Measurements from ENCODE around the gene SETD3. TPM values are rescaled to one million over a fixed set of nuclear protein-coding genes. Genes with fewer than 3 reads are reported as not detected.

Gene SETD3
- total and polyA plus RNA-seq, 10 of the 15 experiments (the other 5 are each of a cell fraction or from before 2014, with no cell fraction given) = 11.3 to 44.2 (median 36.5) TPM

DNA sequence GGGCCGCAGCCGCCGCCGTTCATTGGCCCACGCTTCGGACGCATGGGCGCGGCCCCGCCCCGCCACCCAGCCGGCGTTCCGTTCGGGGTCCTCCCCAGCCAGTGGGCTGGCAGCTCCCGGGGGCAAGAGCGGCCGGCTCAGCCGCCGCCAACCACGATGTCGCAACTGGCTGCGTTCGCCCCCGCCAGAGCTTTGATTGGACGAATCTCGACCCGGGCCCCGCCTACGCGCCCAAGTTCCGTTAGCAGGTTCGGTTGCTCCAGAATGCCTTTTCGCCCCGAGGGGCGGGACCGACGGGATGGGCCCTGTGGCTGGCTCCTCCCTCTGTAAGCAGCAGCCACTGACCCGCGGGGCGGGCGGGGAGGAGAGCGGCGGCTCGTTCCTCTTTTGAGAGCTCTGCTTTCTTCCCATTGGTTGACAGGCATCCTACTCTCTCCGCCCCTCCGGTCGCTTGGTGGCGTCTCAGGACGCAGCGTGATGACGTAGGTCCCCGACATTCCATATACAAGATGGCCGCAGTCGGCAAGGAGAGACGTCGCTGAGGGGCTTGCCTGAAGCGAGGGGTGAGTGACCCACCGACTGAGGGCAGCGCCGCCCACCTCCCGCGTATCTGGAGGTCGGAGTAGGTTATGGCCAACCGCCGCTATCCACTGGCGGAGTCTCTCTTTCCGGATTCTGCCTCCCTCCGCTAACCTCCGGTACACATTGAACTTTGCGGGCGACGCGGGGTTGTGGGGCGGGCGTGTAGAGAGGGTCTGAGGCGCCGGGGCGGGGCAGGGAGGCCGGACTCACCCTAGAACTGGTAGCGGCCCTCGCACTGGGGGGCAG, 472 bp upstream of the SETD3 start, which contains the start of gene CCNK (continued):
- TF ChIP-seq MEF2A (IDR thresholded peaks at IDR 0.05; ENCODE audit: insufficient read depth, low read depth, low read length) = no peak
- no peak for TF ChIP-seq IKZF2 (IDR thresholded peaks at IDR 0.05)
- TF ChIP-seq, protein P1, sequence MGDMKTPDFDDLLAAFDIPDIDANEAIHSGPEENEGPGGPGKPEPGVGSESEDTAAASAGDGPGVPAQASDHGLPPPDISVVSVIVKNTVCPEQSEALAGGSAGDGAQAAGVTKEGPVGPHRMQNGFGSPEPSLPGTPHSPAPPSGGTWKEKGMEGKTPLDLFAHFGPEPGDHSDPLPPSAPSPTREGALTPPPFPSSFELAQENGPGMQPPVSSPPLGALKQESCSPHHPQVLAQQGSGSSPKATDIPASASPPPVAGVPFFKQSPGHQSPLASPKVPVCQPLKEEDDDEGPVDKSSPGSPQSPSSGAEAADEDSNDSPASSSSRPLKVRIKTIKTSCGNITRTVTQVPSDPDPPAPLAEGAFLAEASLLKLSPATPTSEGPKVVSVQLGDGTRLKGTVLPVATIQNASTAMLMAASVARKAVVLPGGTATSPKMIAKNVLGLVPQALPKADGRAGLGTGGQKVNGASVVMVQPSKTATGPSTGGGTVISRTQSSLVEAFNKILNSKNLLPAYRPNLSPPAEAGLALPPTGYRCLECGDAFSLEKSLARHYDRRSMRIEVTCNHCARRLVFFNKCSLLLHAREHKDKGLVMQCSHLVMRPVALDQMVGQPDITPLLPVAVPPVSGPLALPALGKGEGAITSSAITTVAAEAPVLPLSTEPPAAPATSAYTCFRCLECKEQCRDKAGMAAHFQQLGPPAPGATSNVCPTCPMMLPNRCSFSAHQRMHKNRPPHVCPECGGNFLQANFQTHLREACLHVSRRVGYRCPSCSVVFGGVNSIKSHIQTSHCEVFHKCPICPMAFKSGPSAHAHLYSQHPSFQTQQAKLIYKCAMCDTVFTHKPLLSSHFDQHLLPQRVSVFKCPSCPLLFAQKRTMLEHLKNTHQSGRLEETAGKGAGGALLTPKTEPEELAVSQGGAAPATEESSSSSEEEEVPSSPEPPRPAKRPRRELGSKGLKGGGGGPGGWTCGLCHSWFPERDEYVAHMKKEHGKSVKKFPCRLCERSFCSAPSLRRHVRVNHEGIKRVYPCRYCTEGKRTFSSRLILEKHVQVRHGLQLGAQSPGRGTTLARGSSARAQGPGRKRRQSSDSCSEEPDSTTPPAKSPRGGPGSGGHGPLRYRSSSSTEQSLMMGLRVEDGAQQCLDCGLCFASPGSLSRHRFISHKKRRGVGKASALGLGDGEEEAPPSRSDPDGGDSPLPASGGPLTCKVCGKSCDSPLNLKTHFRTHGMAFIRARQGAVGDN (IDR thresholded peaks at IDR 0.05) = no peak
- no peak for TF ChIP-seq SREBF2 (IDR thresholded peaks at IDR 0.05; ENCODE audit: low read length)
- TF ChIP-seq, protein P2, sequence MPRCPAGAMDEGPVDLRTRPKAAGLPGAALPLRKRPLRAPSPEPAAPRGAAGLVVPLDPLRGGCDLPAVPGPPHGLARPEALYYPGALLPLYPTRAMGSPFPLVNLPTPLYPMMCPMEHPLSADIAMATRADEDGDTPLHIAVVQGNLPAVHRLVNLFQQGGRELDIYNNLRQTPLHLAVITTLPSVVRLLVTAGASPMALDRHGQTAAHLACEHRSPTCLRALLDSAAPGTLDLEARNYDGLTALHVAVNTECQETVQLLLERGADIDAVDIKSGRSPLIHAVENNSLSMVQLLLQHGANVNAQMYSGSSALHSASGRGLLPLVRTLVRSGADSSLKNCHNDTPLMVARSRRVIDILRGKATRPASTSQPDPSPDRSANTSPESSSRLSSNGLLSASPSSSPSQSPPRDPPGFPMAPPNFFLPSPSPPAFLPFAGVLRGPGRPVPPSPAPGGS (IDR thresholded peaks at IDR 0.05; ENCODE audit: borderline replicate concordance, insufficient read depth, low read depth, low read length, poor library complexity, severe bottlenecking) = no peak
- TF ChIP-seq, protein P3, sequence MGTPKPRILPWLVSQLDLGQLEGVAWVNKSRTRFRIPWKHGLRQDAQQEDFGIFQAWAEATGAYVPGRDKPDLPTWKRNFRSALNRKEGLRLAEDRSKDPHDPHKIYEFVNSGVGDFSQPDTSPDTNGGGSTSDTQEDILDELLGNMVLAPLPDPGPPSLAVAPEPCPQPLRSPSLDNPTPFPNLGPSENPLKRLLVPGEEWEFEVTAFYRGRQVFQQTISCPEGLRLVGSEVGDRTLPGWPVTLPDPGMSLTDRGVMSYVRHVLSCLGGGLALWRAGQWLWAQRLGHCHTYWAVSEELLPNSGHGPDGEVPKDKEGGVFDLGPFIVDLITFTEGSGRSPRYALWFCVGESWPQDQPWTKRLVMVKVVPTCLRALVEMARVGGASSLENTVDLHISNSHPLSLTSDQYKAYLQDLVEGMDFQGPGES (IDR thresholded peaks at IDR 0.05) = peak; percentile 78; the same call in 1 of the 2 replicates
- 0 out of 2 replicates have a peak, but pooled peaks have one; percentile 59 for TF ChIP-seq ZNF207 (IDR thresholded peaks at IDR 0.05; ENCODE audit: borderline replicate concordance)
- no peak for TF ChIP-seq NFXL1 (IDR thresholded peaks at IDR 0.05; ENCODE audit: borderline replicate concordance)
- peak; percentile 94 for TF ChIP-seq POLR2AphosphoS5 (IDR thresholded peaks at IDR 0.05; ENCODE audit: low read length)
- TF ChIP-seq HDGF (IDR thresholded peaks at IDR 0.05) = peak; percentile 96
- TF ChIP-seq ZNF622 (IDR thresholded peaks at IDR 0.05) = peak; percentile 79
- no peak for TF ChIP-seq ZSCAN29 (IDR thresholded peaks at IDR 0.05)
- TF ChIP-seq, protein P4, sequence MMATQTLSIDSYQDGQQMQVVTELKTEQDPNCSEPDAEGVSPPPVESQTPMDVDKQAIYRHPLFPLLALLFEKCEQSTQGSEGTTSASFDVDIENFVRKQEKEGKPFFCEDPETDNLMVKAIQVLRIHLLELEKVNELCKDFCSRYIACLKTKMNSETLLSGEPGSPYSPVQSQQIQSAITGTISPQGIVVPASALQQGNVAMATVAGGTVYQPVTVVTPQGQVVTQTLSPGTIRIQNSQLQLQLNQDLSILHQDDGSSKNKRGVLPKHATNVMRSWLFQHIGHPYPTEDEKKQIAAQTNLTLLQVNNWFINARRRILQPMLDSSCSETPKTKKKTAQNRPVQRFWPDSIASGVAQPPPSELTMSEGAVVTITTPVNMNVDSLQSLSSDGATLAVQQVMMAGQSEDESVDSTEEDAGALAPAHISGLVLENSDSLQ (IDR thresholded peaks at IDR 0.05) = peak; percentile 96
- TF ChIP-seq, protein P5, sequence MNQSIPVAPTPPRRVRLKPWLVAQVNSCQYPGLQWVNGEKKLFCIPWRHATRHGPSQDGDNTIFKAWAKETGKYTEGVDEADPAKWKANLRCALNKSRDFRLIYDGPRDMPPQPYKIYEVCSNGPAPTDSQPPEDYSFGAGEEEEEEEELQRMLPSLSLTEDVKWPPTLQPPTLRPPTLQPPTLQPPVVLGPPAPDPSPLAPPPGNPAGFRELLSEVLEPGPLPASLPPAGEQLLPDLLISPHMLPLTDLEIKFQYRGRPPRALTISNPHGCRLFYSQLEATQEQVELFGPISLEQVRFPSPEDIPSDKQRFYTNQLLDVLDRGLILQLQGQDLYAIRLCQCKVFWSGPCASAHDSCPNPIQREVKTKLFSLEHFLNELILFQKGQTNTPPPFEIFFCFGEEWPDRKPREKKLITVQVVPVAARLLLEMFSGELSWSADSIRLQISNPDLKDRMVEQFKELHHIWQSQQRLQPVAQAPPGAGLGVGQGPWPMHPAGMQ (IDR thresholded peaks at IDR 0.05; ENCODE audit: borderline replicate concordance) = no peak
- TF ChIP-seq, protein P6, sequence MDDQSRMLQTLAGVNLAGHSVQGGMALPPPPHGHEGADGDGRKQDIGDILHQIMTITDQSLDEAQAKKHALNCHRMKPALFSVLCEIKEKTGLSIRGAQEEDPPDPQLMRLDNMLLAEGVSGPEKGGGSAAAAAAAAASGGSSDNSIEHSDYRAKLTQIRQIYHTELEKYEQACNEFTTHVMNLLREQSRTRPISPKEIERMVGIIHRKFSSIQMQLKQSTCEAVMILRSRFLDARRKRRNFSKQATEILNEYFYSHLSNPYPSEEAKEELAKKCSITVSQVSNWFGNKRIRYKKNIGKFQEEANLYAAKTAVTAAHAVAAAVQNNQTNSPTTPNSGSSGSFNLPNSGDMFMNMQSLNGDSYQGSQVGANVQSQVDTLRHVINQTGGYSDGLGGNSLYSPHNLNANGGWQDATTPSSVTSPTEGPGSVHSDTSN (IDR thresholded peaks at IDR 0.05; ENCODE audit: insufficient replicate concordance, low read depth, low read length) = peak; percentile 81
- peak; percentile 63; the same call in 1 of the 2 replicates for TF ChIP-seq HDAC2 (IDR thresholded peaks at IDR 0.05)
- TF ChIP-seq BHLHE40 (IDR thresholded peaks at IDR 0.05; ENCODE audit: borderline replicate concordance in 1 of 2, low read depth in 2 of 2, low read length in 1 of 2) = peak in 1 of 2 experiments; percentile 43; a peak in 3 of 4 replicates
- TF ChIP-seq RAD21 (IDR thresholded peaks at IDR 0.05; ENCODE audit: insufficient read depth, low read depth, low read length) = no peak
- TF ChIP-seq CBFB (IDR thresholded peaks at IDR 0.05; ENCODE audit: low read depth) = peak; percentile 87

Data from GM12878 (cell line).